ENCODE data around the gene REG3G.

DNA sequence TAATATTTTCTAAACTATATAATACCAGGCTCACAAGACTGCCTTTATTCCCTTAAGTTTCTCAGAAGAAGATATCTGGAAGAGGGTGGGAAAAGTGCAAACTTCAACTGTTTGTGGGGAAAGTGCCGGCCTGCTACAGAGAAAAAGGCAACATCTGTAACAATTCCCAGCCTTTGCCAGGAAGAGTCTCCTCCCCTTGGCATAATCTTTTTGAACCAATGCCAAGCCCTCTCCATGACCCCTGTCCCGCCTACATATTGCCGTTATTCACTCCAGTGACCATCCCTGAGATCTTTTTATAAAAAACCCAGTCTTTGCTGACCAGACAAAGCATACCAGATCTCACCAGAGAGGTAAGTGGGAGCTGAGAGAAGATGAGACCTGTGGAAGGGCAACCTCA lies at the start of gene REG3G:
- TF ChIP-seq CTCF (conservative IDR thresholded peaks at IDR 0.05; ENCODE audit: low read depth, low read length) (no peak), EZH2 (IDR thresholded peaks at IDR 0.05; ENCODE audit: borderline replicate concordance, low read depth, low read length, poor library complexity, severe bottlenecking) (no peak)

Data from A673 (cell line).